DND-41 (cell line): Measurements from ENCODE around the gene PRDM8.

Experiments used
- ATAC-seq: fragments of 200-7000 bp; cut with Tn5 transposase; 3 replicates; pipeline ENCODE4 v1.9.1; 2021; ENCODE audit warnings: low read depth; ENCODE audit not compliant: insufficient read depth
- DNase-seq: peaks from one replicate; pipeline ENCODE4 v3.0.0-alpha.2; 2020
- H2AFZ ChIP-seq: 2 replicates; pipeline ENCODE4 v1.6.0; 2012; ENCODE audit warnings: low read depth, low read length
- H3K27ac ChIP-seq: 2 replicates; pipeline ENCODE4 v1.5.1; 2012; ENCODE audit warnings: low read length, inconsistent platforms
- H3K27me3 ChIP-seq: fragments of 200-600 bp; sonication (generic); 2 replicates; pipeline ENCODE4 v1.6.0; 2012; ENCODE audit warnings: low read length, mild to moderate bottlenecking, inconsistent platforms; ENCODE audit not compliant: insufficient read depth, poor library complexity
- H3K36me3 ChIP-seq: 2 replicates; pipeline ENCODE4 v1.5.1; 2012; ENCODE audit warnings: low read length, inconsistent platforms; ENCODE audit not compliant: insufficient read depth
- H3K4me1 ChIP-seq: 2 replicates; pipeline ENCODE4 v1.5.1; 2012; ENCODE audit warnings: mild to moderate bottlenecking, low read length; ENCODE audit not compliant: insufficient read depth
- H3K4me2 ChIP-seq: 2 replicates; pipeline ENCODE4 v1.6.0; 2012; ENCODE audit warnings: mild to moderate bottlenecking, moderate library complexity, low read length, inconsistent platforms; ENCODE audit not compliant: insufficient read depth
- H3K4me3 ChIP-seq, 2 experiments: fragments of 200-600 bp in 1 of 2; shearing (Covaris generic) in 1 of 2; 2 replicates each; pipeline ENCODE4 v1.5.1; 2012 to 2016; ENCODE audit warnings: inconsistent platforms in 2 of 2, low read length in 2 of 2, mild to moderate bottlenecking in 2 of 2, low read depth in 1 of 2, moderate library complexity in 1 of 2
- H3K79me2 ChIP-seq: 2 replicates; pipeline ENCODE4 v1.6.0; 2012; ENCODE audit warnings: low read length, inconsistent platforms; ENCODE audit not compliant: insufficient read depth
- H3K9ac ChIP-seq: 2 replicates; pipeline ENCODE4 v1.6.0; 2012; ENCODE audit warnings: low read depth, mild to moderate bottlenecking, inconsistent platforms, low read length, moderate library complexity
- H3K9me3 ChIP-seq: 2 replicates; pipeline ENCODE4 v1.5.1; 2012; ENCODE audit warnings: low read length, moderate library complexity, mild to moderate bottlenecking, inconsistent platforms; ENCODE audit not compliant: insufficient read depth, severe bottlenecking
- H4K20me1 ChIP-seq: 2 replicates; pipeline ENCODE4 v1.6.0; 2012; ENCODE audit warnings: low read length; ENCODE audit not compliant: insufficient read depth
- EZH2 ChIP-seq: IDR thresholded peaks from 3 replicates; pipeline ENCODE4 v1.6.1; 2012; ENCODE audit warnings: borderline replicate concordance, low read depth, mild to moderate bottlenecking, moderate library complexity, low read length, inconsistent platforms; ENCODE audit not compliant: severe bottlenecking
- TF ChIP-seq, protein P1 (sequence below): IDR thresholded peaks from 2 replicates; pipeline ENCODE4 v1.5.1; 2012; ENCODE audit warnings: borderline replicate concordance, low read length, moderate library complexity, mild to moderate bottlenecking; ENCODE audit not compliant: poor library complexity, severe bottlenecking; ENCODE audit errors: extremely low read depth

PRDM8 gene

DNA sequence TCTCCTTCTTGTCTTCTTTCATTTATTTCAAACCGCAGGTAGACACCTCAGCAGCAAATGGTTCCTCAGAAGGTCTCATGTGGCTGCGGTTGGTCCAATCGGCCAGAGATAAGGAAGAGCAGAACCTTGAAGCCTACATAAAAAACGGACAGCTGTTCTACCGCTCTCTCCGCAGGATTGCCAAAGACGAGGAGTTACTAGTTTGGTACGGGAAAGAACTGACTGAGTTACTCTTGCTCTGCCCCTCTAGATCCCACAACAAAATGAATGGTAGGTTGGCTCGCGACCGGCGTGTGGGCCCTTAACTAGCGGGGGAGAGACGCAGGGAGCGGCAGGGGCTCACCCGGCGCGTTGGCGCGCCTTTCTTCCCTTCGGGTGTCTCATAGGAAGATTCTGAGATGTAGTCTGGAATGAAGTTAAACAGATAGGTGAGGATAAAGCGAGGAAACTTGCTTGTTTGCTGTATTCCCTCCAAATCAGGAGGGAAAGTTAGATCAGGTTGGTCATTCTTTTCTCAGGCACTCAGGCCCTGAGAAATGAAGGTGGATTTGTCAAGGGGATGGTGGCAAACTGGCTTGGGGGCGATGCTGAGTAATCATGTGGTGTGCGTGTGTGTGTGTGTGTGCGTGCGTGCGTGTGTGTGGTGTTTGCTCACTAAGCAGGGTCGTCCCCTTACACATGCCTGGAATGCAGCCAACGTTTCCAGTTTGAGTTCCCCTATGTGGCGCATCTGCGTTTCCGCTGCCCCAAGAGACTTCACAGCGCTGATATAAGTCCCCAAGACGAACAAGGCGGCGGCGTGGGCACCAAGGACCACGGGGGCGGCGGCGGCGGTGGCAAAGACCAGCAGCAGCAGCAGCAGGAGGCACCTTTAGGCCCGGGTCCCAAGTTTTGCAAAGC, 4.2 kb downstream of the PRDM8 start:
- H3K27ac ChIP-seq: no peak overlapping the region
- H4K20me1 ChIP-seq: no peaks in the 10 kb centered on the region
- DNase-seq: no peak
- H3K79me2 ChIP-seq: no peaks in the 10 kb centered on the region
- ATAC-seq: no peak
- H2AFZ ChIP-seq: no peak overlapping the region
- no peaks in the 10 kb centered on the region for H3K27me3 ChIP-seq
- no peaks in the 10 kb centered on the region for H3K4me1 ChIP-seq
- no peak overlapping the region for H3K4me2 ChIP-seq
- peaks cover 3% of the 10 kb centered on the region for H3K9me3 ChIP-seq
- no peak overlapping the region for H3K9ac ChIP-seq
- TF ChIP-seq, protein P1, sequence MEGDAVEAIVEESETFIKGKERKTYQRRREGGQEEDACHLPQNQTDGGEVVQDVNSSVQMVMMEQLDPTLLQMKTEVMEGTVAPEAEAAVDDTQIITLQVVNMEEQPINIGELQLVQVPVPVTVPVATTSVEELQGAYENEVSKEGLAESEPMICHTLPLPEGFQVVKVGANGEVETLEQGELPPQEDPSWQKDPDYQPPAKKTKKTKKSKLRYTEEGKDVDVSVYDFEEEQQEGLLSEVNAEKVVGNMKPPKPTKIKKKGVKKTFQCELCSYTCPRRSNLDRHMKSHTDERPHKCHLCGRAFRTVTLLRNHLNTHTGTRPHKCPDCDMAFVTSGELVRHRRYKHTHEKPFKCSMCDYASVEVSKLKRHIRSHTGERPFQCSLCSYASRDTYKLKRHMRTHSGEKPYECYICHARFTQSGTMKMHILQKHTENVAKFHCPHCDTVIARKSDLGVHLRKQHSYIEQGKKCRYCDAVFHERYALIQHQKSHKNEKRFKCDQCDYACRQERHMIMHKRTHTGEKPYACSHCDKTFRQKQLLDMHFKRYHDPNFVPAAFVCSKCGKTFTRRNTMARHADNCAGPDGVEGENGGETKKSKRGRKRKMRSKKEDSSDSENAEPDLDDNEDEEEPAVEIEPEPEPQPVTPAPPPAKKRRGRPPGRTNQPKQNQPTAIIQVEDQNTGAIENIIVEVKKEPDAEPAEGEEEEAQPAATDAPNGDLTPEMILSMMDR: no peak
- TF ChIP-seq EZH2: no peak
- H3K36me3 ChIP-seq: peaks cover 5% of the 10 kb centered on the region; the same call in 1 of the 2 replicates
- H3K4me3 ChIP-seq: no peak overlapping the region

GRCh38 chr4:80202190-80202711, 4.9 kb downstream of the PRDM8 start:
- H3K27ac ChIP-seq: no peak overlapping the region
- DNase-seq: no peak
- H2AFZ ChIP-seq: no peak overlapping the region
- H4K20me1 ChIP-seq: no peaks in the 10 kb centered on the region
- H3K9me3 ChIP-seq: peaks cover 3% of the 10 kb centered on the region
- no peak for ATAC-seq
- no peak overlapping the region for H3K4me2 ChIP-seq
- H3K79me2 ChIP-seq: no peaks in the 10 kb centered on the region
- H3K9ac ChIP-seq: no peak overlapping the region
- no peaks in the 10 kb centered on the region for H3K27me3 ChIP-seq
- peaks cover 5% of the 10 kb centered on the region; the same call in 1 of the 2 replicates for H3K36me3 ChIP-seq
- H3K4me3 ChIP-seq: no peak overlapping the region
- TF ChIP-seq, protein P1: no peak
- TF ChIP-seq EZH2: no peak
- no peaks in the 10 kb centered on the region for H3K4me1 ChIP-seq

DNA sequence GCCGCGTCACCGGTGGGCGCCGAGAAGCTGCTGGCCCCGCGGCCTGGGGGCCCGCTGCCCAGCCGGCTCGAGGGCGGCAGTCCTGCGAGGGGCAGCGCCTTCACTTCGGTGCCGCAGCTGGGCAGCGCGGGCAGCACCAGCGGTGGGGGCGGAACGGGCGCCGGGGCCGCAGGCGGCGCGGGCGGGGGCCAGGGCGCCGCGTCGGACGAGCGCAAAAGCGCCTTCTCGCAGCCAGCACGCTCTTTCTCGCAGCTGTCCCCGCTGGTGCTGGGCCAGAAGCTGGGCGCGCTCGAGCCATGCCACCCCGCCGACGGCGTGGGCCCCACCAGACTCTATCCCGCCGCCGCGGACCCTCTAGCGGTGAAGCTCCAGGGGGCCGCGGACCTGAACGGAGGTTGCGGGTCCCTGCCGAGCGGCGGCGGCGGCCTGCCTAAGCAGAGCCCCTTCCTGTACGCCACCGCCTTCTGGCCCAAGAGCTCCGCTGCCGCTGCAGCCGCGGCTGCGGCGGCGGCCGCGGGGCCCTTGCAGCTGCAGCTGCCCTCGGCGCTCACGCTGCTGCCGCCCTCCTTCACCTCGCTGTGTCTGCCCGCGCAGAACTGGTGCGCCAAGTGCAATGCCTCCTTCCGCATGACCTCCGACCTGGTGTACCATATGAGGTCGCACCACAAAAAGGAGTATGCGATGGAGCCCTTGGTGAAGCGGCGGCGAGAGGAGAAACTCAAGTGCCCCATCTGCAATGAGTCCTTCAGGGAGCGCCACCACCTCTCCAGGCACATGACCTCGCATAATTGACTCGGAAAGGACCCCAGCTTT, 5.6 kb downstream of the PRDM8 start:
- TF ChIP-seq EZH2: no peak
- TF ChIP-seq, protein P1: no peak
- no peak for DNase-seq
- Histone ChIP-seq H2AFZ (no peak overlapping the region), H3K9me3 (peaks cover 3% of the 10 kb centered on the region), H3K4me2 (no peak overlapping the region), H3K27ac (no peak overlapping the region), H4K20me1 (no peaks in the 10 kb centered on the region), H3K79me2 (no peaks in the 10 kb centered on the region), H3K4me1 (no peaks in the 10 kb centered on the region), H3K27me3 (no peaks in the 10 kb centered on the region), H3K4me3 (no peak overlapping the region), H3K9ac (no peak overlapping the region), H3K36me3 (peaks cover 5% of the 10 kb centered on the region; the same call in 1 of the 2 replicates)
- ATAC-seq: no peak
